HepG2 (cell line): ENCODE data around the gene SCAF8. TPM values are rescaled to one million over a fixed set of nuclear protein-coding genes. Genes with fewer than 3 reads are reported as not detected.
A peak's percentile ranks its signal among the peaks of the same experiment; 100 is the strongest.

ENCODE experiments used
- AHDC1 ChIP-seq: sonication (generic); formaldehyde crosslinking; IDR thresholded peaks from 2 replicates; pipeline ENCODE4 v1.5.1; 2020; ENCODE audit warnings: mild to moderate bottlenecking, missing genetic modification reagents, borderline replicate concordance
- ARNTL ChIP-seq: sonication (generic); formaldehyde crosslinking; IDR thresholded peaks from 2 replicates; pipeline ENCODE4 v1.4.0; 2020; ENCODE audit warnings: mild to moderate bottlenecking, missing genetic modification reagents
- BRF2 ChIP-seq: sonication (generic); formaldehyde crosslinking; IDR thresholded peaks from 2 replicates; pipeline ENCODE4 v1.8.1; 2022; ENCODE audit warnings: mild to moderate bottlenecking, missing genetic modification reagents
- CHD2 ChIP-seq: IDR thresholded peaks from 2 replicates; pipeline ENCODE4 v1.6.1; 2011; ENCODE audit warnings: low read depth, low read length, improper control_type of control experiment
- FIP1L1 ChIP-seq: fragments of 200-400 bp; formaldehyde crosslinking; IDR thresholded peaks from 2 replicates; pipeline ENCODE4 v1.6.1; 2018; ENCODE audit warnings: low read depth, mild to moderate bottlenecking, low read length, moderate library complexity, borderline replicate concordance; ENCODE audit not compliant: insufficient read depth
- HMGXB3 ChIP-seq: sonication (generic); formaldehyde crosslinking; IDR thresholded peaks from 2 replicates; pipeline ENCODE4 v1.4.0; 2020; ENCODE audit warnings: missing genetic modification reagents, borderline replicate concordance
- RAD21 ChIP-seq: fragments of 450-650 bp; formaldehyde crosslinking; IDR thresholded peaks from 2 replicates; pipeline ENCODE4 v1.5.0; 2020; ENCODE audit warnings: mild to moderate bottlenecking
- ZBTB10 ChIP-seq: sonication (generic); formaldehyde crosslinking; IDR thresholded peaks from 2 replicates; pipeline ENCODE4 v1.4.0; 2020; ENCODE audit warnings: missing genetic modification reagents, borderline replicate concordance
- ZNF3 ChIP-seq: IDR thresholded peaks from 2 replicates; pipeline ENCODE4 v1.7.0; 2017; ENCODE audit warnings: inconsistent platforms
- ZNF513 ChIP-seq: sonication (generic); formaldehyde crosslinking; conservative IDR thresholded peaks from 2 replicates; pipeline ENCODE4 v1.5.0; 2020; ENCODE audit warnings: missing genetic modification reagents
- ZNF670 ChIP-seq: sonication (generic); formaldehyde crosslinking; IDR thresholded peaks from 2 replicates; pipeline ENCODE4 v1.8.0; 2022; ENCODE audit warnings: mild to moderate bottlenecking, missing genetic modification reagents, borderline replicate concordance
- ZNF782 ChIP-seq: sonication (generic); formaldehyde crosslinking; IDR thresholded peaks from 2 replicates; pipeline ENCODE4 v1.4.0; 2020; ENCODE audit warnings: missing genetic modification reagents, mild to moderate bottlenecking, borderline replicate concordance
- ZNF850 ChIP-seq: sonication (generic); formaldehyde crosslinking; conservative IDR thresholded peaks from 2 replicates; pipeline ENCODE4 v1.9.0; 2021; ENCODE audit warnings: mild to moderate bottlenecking, missing genetic modification reagents
- ZSCAN25 ChIP-seq: sonication (generic); formaldehyde crosslinking; IDR thresholded peaks from 2 replicates; pipeline ENCODE4 v1.8.0; 2022; ENCODE audit warnings: mild to moderate bottlenecking, missing genetic modification reagents
- polyA plus RNA-seq, 8 experiments: library from polyadenylated mRNA; depleted of rRNA in 3 of 8; stranded (reverse) in 7 of 8; unstranded in 1 of 8; fragments of >200 nt; fragmentation: Illumina TruSeq in 4 of 8; extraction: Trizol in 4 of 8; gene quantifications; 2 replicates each; pipeline versions ENCODE4 v1.2.1 to v1.2.3, GENCODE V29; 2011 to 2016; ENCODE audit warnings: low read depth in 4 of 8, missing spikeins in 1 of 8, mixed read lengths in 1 of 8; ENCODE audit not compliant: insufficient read depth in 1 of 8
- total RNA-seq, 5 experiments: library from RNA; depleted of rRNA; stranded (reverse); fragments of >200 nt; fragmentation: Illumina TruSeq; extraction: Trizol; gene quantifications; 2 replicates each; pipeline ENCODE4 v1.2.3, GENCODE V29; 2016; ENCODE audit warnings: low read depth in 1 of 5

SCAF8 gene
- total and polyA plus RNA-seq, 2 of the 13 experiments (the other 11 are each of a cell fraction or from before 2014, with no cell fraction given), result 15.3 to 40.8 TPM

- TF ChIP-seq AHDC1 (CRISPR knock-in tag) (no peak), HMGXB3 (CRISPR knock-in tag) (no peak), ZNF782 (no peak), FIP1L1 (no peak), ZNF850 (no peak), ZBTB10 (CRISPR knock-in tag) (no peak), ZSCAN25 (CRISPR knock-in tag) (no peak), CHD2 (no peak), BRF2 (CRISPR knock-in tag) (no peak), ZNF670 (CRISPR knock-in tag) (no peak), ZNF513 (CRISPR knock-in tag) (no peak), ZNF3 (CRISPR knock-in tag) (no peak), ARNTL (no peak), RAD21 (peak; percentile 80)
Measured at GRCh38 chr6:154868143-154868594, 135.0 kb downstream of the SCAF8 start (continued).
